ENCODE data around the gene NPR2.

Gene NPR2

GRCh38 chr9:35813434-35814105 lies 22.2 kb downstream of the NPR2 start:
- peak overlapping the region; percentile 64 for H3K4me3 ChIP-seq (ENCODE audit: insufficient read depth, low read length, poor library complexity, severe bottlenecking)

GRCh38 chr9:35814106-35814840 lies 22.9 kb downstream of the NPR2 start:
- H3F3A ChIP-seq (ENCODE audit: insufficient read depth), result peaks cover 22% of the 10 kb centered on the region
- peak overlapping the region; percentile 37 for H2AFZ ChIP-seq (ENCODE audit: low read depth, low read length, severe bottlenecking)
- H3K9me2 ChIP-seq (replicated peaks; ENCODE audit: insufficient read depth, low read length), result no peaks in the 10 kb centered on the region
- peak; percentile 38 for TF ChIP-seq CTCF (IDR thresholded peaks at IDR 0.05; ENCODE audit: insufficient read depth, low read length, poor library complexity, severe bottlenecking)
- no peak for TF ChIP-seq EZH2phosphoT487 (conservative IDR thresholded peaks at IDR 0.05; ENCODE audit: low read length)
- H3K4me3 ChIP-seq (ENCODE audit: insufficient read depth, low read length, poor library complexity, severe bottlenecking), result peak overlapping the region; percentile 64
- peak overlapping the region; percentile 76 for H3K27ac ChIP-seq (ENCODE audit: low read depth, low read length)
- H3K79me2 ChIP-seq (ENCODE audit: insufficient read depth, low read length), result no peaks in the 10 kb centered on the region
- no peaks in the 10 kb centered on the region for H3K9me3 ChIP-seq (ENCODE audit: insufficient read depth, low read length)
- no peaks in the 10 kb centered on the region for H4K20me1 ChIP-seq (ENCODE audit: low read depth, low read length)
- H3K36me3 ChIP-seq (ENCODE audit: low read length), result no peaks in the 10 kb centered on the region
- H3K27me3 ChIP-seq (ENCODE audit: low read length), result no peaks in the 10 kb centered on the region
- H3K9ac ChIP-seq (ENCODE audit: low read length), result peak overlapping the region; percentile 88
- peak overlapping the region; percentile 93 for H3K4me2 ChIP-seq (ENCODE audit: low read depth, low read length, poor library complexity, severe bottlenecking)

More at GRCh38 chr9:35813434-35814105, 22.2 kb downstream of the NPR2 start:
- Histone ChIP-seq H3K27ac (ENCODE audit: low read depth, low read length) (peak overlapping the region; percentile 76), H3K36me3 (ENCODE audit: low read length) (no peaks in the 10 kb centered on the region), H4K20me1 (ENCODE audit: low read depth, low read length) (no peaks in the 10 kb centered on the region), H3K9me2 (replicated peaks; ENCODE audit: insufficient read depth, low read length) (no peaks in the 10 kb centered on the region), H3K9me3 (ENCODE audit: insufficient read depth, low read length) (no peaks in the 10 kb centered on the region), H2AFZ (ENCODE audit: low read depth, low read length, severe bottlenecking) (no peak overlapping the region), H3K27me3 (ENCODE audit: low read length) (no peaks in the 10 kb centered on the region), H3K9ac (ENCODE audit: low read length) (peak overlapping the region; percentile 88), H3K79me2 (ENCODE audit: insufficient read depth, low read length) (no peaks in the 10 kb centered on the region), H3F3A (ENCODE audit: insufficient read depth) (peaks cover 22% of the 10 kb centered on the region), H3K4me2 (ENCODE audit: low read depth, low read length, poor library complexity, severe bottlenecking) (peak overlapping the region; percentile 93)
- TF ChIP-seq EZH2phosphoT487 (conservative IDR thresholded peaks at IDR 0.05; ENCODE audit: low read length) (no peak), CTCF (IDR thresholded peaks at IDR 0.05; ENCODE audit: insufficient read depth, low read length, poor library complexity, severe bottlenecking) (no peak)

- H4K20me1 ChIP-seq (ENCODE audit: low read depth, low read length), result no peaks in the 10 kb centered on the region
- no peaks in the 10 kb centered on the region for H3K27me3 ChIP-seq (ENCODE audit: low read length)
- H3K9me3 ChIP-seq (ENCODE audit: insufficient read depth, low read length), result no peaks in the 10 kb centered on the region
- peak within 1 kb of the TSS; percentile 72 for H2AFZ ChIP-seq (ENCODE audit: low read depth, low read length, severe bottlenecking)
- H3K79me2 ChIP-seq (ENCODE audit: insufficient read depth, low read length), result no peaks in the 10 kb centered on the region
- H3K27ac ChIP-seq (ENCODE audit: low read depth, low read length), result peak within 1 kb of the TSS; percentile 76
- H3K4me3 ChIP-seq (ENCODE audit: insufficient read depth, low read length, poor library complexity, severe bottlenecking), result peak within 1 kb of the TSS; percentile 64
- H3K4me2 ChIP-seq (ENCODE audit: low read depth, low read length, poor library complexity, severe bottlenecking), result peak within 1 kb of the TSS; percentile 93
- peaks cover 22% of the 10 kb centered on the region for H3F3A ChIP-seq (ENCODE audit: insufficient read depth)
- no peaks in the 10 kb centered on the region for H3K9me2 ChIP-seq (replicated peaks; ENCODE audit: insufficient read depth, low read length)
- peak within 1 kb of the TSS; percentile 88 for H3K9ac ChIP-seq (ENCODE audit: low read length)
- TF ChIP-seq EZH2phosphoT487 (conservative IDR thresholded peaks at IDR 0.05; ENCODE audit: low read length), result no peak
- TF ChIP-seq CTCF (IDR thresholded peaks at IDR 0.05; ENCODE audit: insufficient read depth, low read length, poor library complexity, severe bottlenecking), result no peak
- H3K36me3 ChIP-seq (ENCODE audit: low read length), result no peaks in the 10 kb centered on the region
Measured at GRCh38 chr9:35814841-35815543, 23.6 kb downstream of the NPR2 start, which contains the start of gene HINT2. Gene HINT2, minus strand, starts transcription at chr9:35815042. Its CDS starts 63 bp downstream, at chr9:35814979.
